ENCODE data around the gene VWF. TPM values are rescaled to one million over a fixed set of nuclear protein-coding genes. Genes with fewer than 3 reads are reported as not detected.
A peak's percentile ranks its signal among the peaks of the same experiment; 100 is the strongest.

The VWF gene
- total RNA-seq, 1 donor from 2014 or later = 0.70 TPM

DNA sequence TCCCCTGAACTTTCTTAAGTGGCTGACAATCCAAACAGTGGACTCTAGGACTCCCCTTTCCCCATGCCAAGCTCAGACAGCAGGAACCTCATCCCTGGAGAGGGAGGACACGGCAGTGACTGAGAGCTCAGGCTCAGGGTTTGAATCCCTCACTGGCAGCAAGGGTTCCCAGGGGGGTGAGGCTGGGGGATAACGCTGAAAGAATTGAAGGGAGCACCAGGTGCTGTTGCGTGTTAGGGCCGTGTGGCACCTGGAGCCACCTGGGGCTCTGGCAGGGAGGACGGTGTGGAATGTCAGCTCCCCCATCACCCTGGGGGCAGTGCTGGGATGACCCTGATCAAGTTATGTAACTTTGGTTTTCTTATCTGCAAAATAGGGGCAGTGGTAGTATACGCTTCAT is 219.5 kb downstream of the VWF start:
- Mint-ChIP-seq H3K27ac (no peak overlapping the region), H3K4me1 (ENCODE audit: unreplicated experiment) (peaks cover 10% of the 10 kb centered on the region), H3K4me3 (no peak overlapping the region), H3K36me3 (no peaks in the 10 kb centered on the region), H3K9me3 (no peaks in the 10 kb centered on the region), H3K27me3 (peaks cover 28% of the 10 kb centered on the region)
- DNase-seq (ENCODE audit: extremely low spot score, unreplicated experiment) = peak; percentile 50
- no peak for TF ChIP-seq CTCF (conservative IDR thresholded peaks at IDR 0.05)

DNA sequence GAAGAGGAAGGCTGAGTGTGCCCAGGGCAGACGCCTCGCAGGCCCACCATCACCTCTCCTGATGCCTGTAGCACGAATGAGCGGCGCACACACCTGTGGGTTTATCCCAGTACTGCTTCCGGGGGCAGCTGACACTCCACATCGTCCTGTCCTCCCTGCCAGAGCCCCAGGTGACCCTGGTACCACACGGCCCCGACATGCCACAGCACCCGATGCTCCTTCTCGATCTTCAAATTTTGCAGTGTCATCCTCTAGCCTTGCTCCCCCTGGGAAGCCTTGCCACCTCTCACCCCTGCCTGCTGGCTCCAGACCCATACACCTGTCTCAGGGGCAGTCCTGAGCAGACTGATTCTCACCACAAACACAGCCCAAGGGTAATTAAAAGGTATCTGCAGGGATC is 220.0 kb downstream of the VWF start:
- Mint-ChIP-seq H3K4me3 (no peak overlapping the region), H3K9me3 (no peaks in the 10 kb centered on the region)

GRCh38 chr12:5902736-5903135 is 221.7 kb downstream of the VWF start:
- DNase-seq (ENCODE audit: extremely low spot score, unreplicated experiment) = no peak
- no peaks in the 10 kb centered on the region for H3K9me3 Mint-ChIP-seq
- H3K27ac Mint-ChIP-seq = no peak overlapping the region
- peaks cover 10% of the 10 kb centered on the region for H3K4me1 Mint-ChIP-seq (ENCODE audit: unreplicated experiment)
- H3K27me3 Mint-ChIP-seq = peaks cover 41% of the 10 kb centered on the region
- H3K4me3 Mint-ChIP-seq = no peak overlapping the region
- H3K36me3 Mint-ChIP-seq = no peaks in the 10 kb centered on the region
- TF ChIP-seq CTCF (conservative IDR thresholded peaks at IDR 0.05) = no peak

More for the DNA sequence above, 220.0 kb downstream of the VWF start:
- H3K36me3 Mint-ChIP-seq = no peaks in the 10 kb centered on the region
- H3K4me1 Mint-ChIP-seq (ENCODE audit: unreplicated experiment) = peaks cover 10% of the 10 kb centered on the region
- no peak for TF ChIP-seq CTCF (conservative IDR thresholded peaks at IDR 0.05)
- peaks cover 32% of the 10 kb centered on the region for H3K27me3 Mint-ChIP-seq
- H3K27ac Mint-ChIP-seq = no peak overlapping the region
- DNase-seq (ENCODE audit: extremely low spot score, unreplicated experiment) = no peak

DNA sequence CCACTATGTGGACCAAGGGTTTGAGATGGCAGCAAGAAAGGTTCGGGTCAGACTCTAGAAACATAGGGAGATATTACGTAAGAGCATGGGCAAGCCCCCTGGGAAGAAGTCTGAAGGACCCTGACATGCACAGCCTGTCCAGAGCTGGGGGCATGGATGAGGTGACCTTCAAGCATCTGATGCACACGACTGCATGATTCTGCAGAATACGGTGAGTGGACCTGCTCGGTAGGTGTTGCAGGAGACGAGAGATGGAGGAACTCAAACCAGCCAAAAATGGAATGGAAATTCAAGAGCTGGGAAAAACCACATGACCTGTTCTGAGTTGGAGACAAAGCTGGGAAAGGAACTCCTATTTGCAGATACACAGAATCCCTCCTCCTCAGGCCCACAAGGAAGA is 223.1 kb downstream of the VWF start:
- DNase-seq (ENCODE audit: extremely low spot score, unreplicated experiment) = no peak
- H3K9me3 Mint-ChIP-seq = no peaks in the 10 kb centered on the region
- no peak overlapping the region for H3K27ac Mint-ChIP-seq
- no peak overlapping the region for H3K4me3 Mint-ChIP-seq
- H3K27me3 Mint-ChIP-seq = peaks cover 48% of the 10 kb centered on the region
- H3K4me1 Mint-ChIP-seq (ENCODE audit: unreplicated experiment) = peaks cover 10% of the 10 kb centered on the region
- H3K36me3 Mint-ChIP-seq = no peaks in the 10 kb centered on the region
- no peak for TF ChIP-seq CTCF (conservative IDR thresholded peaks at IDR 0.05)

- DNase-seq (ENCODE audit: extremely low spot score, unreplicated experiment) = no peak
- peaks cover 10% of the 10 kb centered on the region for H3K4me1 Mint-ChIP-seq (ENCODE audit: unreplicated experiment)
- TF ChIP-seq CTCF (conservative IDR thresholded peaks at IDR 0.05) = no peak
- no peak overlapping the region for H3K4me3 Mint-ChIP-seq
- H3K36me3 Mint-ChIP-seq = no peaks in the 10 kb centered on the region
- no peaks in the 10 kb centered on the region for H3K9me3 Mint-ChIP-seq
- peaks cover 48% of the 10 kb centered on the region for H3K27me3 Mint-ChIP-seq
- H3K27ac Mint-ChIP-seq = no peak overlapping the region
Measured at GRCh38 chr12:5900533-5901205, 223.8 kb downstream of the VWF start.
